Breast epithelium (tissue), 3 donors: ENCODE results near the gene CNOT6L.

Experiments used
- POLR2A ChIP-seq: fragments of 450-650 bp; IDR thresholded peaks from one replicate; pipeline ENCODE4 v1.6.1; 2016; ENCODE audit warnings: antibody characterized with exemption, mild to moderate bottlenecking, moderate library complexity
- TF ChIP-seq, protein P1 (sequence below), 3 donors: fragments of 450-650 bp; IDR thresholded peaks; one replicate each; pipeline ENCODE4 v1.5.1; 2016 to 2017; ENCODE audit warnings: antibody characterized with exemption in 3 of 3, mild to moderate bottlenecking in 3 of 3, moderate library complexity in 3 of 3

DNA sequence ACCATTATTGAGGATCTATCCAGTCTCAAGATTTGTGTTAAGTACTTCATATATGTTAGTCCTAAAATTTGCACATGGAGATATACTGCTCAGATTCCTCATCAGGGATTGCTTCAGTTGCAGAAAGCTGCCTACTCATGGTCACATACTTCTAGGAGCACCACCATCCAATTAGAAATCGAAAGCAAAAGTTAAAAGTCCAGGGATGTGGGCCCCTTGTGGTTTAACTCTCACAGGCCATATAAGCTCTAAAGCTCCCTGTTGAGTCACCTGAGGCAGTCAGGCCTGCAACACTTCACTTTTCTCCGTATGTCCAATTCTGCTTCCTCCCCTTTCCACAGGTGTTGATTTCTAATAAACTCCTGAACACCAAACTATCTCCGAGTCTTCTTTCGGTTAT, 84.2 kb downstream of the CNOT6L start:
- TF ChIP-seq, protein P1, sequence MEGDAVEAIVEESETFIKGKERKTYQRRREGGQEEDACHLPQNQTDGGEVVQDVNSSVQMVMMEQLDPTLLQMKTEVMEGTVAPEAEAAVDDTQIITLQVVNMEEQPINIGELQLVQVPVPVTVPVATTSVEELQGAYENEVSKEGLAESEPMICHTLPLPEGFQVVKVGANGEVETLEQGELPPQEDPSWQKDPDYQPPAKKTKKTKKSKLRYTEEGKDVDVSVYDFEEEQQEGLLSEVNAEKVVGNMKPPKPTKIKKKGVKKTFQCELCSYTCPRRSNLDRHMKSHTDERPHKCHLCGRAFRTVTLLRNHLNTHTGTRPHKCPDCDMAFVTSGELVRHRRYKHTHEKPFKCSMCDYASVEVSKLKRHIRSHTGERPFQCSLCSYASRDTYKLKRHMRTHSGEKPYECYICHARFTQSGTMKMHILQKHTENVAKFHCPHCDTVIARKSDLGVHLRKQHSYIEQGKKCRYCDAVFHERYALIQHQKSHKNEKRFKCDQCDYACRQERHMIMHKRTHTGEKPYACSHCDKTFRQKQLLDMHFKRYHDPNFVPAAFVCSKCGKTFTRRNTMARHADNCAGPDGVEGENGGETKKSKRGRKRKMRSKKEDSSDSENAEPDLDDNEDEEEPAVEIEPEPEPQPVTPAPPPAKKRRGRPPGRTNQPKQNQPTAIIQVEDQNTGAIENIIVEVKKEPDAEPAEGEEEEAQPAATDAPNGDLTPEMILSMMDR (IDR thresholded peaks at IDR 0.05), result no peak
- TF ChIP-seq POLR2A, result no peak
